ELR (cell line): ENCODE data around the gene MYLK4.

Experiments
- DNase-seq: peaks from one replicate; pipeline ENCODE4 v3.0.0-alpha.2; 2015; ENCODE audit warnings: low read depth

Gene MYLK4

DNA sequence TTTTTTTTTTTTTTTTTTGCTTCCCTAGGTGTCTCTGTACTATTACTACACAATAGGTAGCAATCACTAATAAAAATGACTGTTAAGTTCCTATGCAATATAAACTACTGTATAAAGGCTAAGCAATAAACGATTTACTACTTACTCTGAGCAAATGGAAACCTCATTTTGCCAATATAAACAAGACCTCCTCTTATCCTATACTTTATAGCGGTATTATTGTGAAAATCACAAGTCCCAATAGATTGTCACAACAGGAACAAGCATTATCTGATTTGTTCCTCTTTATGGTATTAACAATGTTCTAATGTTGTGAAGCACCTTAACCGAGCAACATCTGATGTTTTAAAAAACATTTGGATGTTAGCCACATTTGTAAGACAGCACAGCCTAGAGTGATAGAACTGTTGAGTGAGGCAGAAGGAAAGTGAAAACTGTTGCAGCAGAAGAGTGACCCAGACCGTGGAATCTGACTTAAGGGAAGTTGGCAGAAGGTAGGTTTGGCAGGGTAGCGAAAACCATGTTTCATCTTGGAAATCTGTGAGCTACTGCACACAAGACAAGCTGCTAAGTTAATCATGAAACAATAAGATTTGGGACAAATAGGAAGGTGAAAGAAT lies 94.2 kb downstream of the MYLK4 start:
- DNase-seq: no peak

- DNase-seq: no peak
Measured at GRCh38 chr6:2655844-2656433, 94.8 kb downstream of the MYLK4 start.

DNA sequence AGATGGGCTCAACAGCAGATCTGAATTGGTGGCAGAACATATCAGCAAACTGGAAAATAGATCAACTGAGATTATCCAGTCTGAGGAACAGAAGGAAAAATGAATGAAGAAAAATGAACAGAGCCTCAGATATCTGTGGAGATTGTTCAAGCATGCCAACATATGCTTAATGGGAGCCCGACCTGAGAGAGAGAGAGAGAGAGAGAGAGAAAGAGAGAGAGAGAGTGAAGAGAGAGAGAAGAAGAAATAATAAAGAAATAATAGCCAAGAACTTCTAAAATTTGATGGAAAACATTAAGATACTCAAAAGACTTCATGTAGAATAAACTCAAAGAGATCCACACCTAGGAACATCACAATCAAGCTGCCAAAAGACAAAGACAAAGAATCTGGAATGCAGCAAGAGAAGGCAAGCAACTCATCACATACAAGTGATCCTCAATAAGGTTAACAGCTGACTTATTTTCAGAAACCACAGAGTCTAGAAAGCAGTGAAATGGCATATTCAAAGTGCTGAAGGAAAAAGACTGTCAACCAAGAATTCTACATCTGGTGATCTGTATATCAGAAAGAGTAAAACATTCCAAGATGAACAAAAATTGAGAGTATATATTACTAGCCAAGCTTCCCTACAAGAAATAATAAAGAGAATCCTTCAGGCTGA lies 97.2 kb downstream of the MYLK4 start:
- DNase-seq: no peak

GRCh38 chr6:2652611-2653010 lies 98.1 kb downstream of the MYLK4 start:
- no peak for DNase-seq

DNA sequence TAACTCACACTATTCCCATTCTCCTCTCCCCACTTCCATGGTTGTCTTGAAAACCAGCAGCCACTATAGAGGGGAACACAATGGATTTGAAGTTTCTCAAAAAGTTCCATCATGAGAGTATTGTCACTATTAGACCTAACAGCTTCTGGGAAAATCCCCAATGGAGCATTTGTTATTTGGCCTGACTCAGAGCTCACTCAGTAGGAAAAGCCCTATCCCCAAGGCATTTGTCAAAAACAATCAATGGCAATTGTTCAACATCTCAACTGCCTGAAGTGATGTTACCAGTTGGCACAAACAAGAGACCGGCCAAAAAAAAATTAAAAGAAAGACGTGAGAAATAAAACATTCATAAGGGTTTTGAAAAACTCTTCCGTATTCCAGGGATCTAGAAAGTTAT lies 98.8 kb downstream of the MYLK4 start:
- DNase-seq: peak; percentile 20

- no peak for DNase-seq
Measured at GRCh38 chr6:2651536-2651935, 99.2 kb downstream of the MYLK4 start.

DNA sequence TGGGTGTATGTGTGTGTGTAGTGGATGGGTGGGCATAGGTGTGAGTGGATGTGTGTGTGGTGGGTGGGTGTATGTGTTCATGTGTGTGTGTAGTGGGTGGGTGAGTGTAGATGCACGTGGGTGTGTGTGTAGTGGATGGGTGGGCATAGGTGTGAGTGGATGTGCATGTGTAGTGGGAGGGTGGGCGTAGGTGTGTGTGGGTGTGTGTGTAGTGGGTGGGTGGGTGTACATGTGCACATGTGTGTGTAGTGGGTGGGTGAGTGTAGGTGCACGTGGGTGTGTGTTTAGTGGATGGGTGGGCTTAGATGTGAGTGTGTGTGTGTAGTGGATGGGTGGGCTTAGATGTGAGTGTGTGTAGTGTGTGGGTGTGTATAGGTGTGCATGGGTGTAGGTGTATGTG lies 104.4 kb downstream of the MYLK4 start:
- no peak for DNase-seq

DNA sequence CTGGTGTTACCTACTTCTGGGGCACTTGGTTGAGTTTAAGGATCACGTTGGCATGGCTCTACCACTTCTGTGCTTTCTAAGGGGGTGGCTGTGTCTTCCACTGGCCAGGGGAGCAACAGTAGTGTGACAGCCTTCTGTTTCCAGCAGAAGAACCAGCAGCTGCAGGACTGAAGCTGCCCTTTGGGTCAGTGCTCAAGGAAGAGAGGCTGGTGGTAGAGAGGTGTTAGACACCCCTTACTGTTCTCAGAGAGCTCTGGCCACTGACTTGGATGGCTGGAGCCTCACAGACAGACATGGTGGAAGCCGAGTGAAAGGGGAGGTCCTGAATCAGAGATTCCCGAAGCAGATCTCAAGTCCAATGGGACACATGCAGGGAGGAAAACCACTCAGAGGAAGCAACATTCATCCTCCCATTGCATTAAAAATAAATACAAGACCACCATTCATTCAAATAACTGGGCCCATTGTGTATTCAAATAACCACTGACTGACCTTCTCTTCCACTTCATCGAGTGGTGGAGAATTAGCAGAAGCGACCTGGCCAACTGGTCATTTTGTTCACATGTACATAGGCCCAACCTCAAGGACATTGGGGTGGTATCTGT lies 106.7 kb downstream of the MYLK4 start:
- no peak for DNase-seq

GRCh38 chr6:2643130-2643529 lies 107.6 kb downstream of the MYLK4 start:
- no peak for DNase-seq

DNA sequence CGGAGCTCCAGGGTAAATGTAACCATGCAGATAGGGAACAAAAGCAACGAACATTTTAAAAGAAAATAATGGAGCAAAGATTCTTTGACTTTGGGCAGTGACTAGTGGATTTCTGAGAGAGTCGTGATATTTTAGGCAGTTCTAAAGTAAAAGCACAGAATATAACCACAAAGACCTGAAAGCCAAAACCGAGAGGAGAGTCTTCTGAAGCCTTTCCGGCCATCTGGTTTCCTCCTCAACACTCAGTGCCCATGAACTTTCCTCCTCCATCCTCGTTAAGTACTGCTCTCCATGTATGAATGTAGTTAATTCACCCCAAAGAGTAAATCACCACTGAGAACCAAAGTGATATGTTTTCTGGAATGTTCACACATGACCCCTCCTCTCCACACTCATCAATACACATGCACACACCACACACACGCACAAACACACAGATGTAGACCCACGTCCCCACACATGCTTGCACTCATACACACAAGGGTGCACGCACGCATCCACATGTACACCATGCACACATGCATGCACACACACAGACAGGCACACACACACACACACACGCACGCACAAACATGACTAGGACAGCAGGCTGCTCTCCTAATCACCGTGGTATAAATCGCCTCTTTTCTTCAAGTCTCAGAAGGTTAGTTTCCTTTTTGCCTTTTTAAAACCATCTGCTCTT lies 109.5 kb downstream of the MYLK4 start:
- no peak for DNase-seq

- DNase-seq: no peak
Measured at GRCh38 chr6:2640551-2640950, 110.2 kb downstream of the MYLK4 start.

- DNase-seq: no peak
Measured at GRCh38 chr6:2639896-2640295, 110.8 kb downstream of the MYLK4 start.

- no peak for DNase-seq
Measured at GRCh38 chr6:2639167-2639566, 111.6 kb downstream of the MYLK4 start.

DNA sequence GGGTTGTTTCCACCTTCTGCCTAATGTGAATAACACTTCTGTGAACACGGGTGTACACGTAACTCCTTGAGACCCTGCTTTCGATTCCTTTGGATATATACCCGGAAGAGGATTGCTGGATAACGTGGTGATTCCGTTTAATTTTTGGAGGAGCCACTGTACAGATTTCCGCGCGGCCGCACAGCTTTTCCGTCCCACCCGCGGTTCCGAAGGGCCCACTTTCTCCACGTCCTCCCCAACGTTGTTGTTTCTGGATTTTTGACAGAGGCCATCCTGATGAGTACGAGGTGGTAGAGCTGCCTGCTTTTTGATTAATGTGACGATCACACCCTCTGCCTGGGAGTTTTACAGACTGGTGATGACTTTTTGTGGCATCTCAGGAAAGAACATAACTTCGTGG lies 114.0 kb downstream of the MYLK4 start:
- no peak for DNase-seq

DNA sequence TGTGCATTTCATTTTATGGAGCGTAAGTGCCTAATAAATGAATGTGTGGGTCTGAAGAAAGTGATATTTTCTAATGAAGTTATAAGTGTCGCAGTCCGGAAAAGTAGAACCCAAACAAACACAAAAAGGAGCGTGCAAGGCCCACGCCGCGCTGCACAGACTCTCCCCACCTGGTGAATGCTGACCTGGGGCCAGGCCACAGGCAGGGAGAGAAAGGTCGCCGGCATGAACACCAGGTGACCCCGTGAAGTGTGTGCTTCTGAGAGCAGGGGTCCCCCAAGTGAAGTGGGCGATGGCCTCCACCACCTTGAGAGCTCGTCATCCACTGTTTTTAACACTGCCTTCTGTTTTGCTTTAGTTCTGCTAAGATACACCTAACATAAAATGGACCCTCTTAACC lies 114.8 kb downstream of the MYLK4 start:
- DNase-seq: no peak

GRCh38 chr6:2634139-2634964 lies 116.4 kb downstream of the MYLK4 start:
- peak; percentile 90 for DNase-seq

- DNase-seq: no peak
Measured at GRCh38 chr6:2633736-2634135, 117.0 kb downstream of the MYLK4 start.

DNA sequence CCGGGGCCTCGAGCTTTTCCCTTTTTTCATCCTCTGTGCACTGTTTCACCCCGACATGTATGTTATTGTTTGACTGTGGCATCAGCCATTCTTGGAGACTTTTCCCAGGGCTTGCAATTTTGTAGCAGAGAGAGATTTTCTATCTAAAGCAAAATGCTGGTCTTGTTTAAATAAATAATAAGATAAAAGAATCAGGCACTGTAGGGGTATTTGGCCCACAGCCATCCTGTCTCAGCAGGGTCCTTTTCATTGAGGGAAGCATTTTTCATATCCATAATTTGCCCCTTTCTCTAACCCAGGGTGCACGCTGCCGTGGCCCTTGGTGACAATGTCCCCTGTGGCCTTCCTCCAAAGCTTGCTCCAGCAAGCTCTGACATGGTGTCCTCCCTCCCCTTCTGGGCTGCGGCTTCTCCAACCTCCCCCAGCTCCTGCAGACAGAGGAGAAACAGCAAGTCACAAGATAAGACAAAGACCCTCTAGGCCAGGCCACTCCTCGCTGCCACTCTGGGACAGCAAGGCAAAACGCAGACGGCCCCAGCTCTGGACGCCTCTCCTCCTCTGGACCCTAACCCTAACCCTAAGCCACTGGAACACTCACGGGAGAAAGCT lies 117.6 kb downstream of the MYLK4 start:
- DNase-seq: no peak

- no peak for DNase-seq
Measured at GRCh38 chr6:2632368-2632767, 118.4 kb downstream of the MYLK4 start.

GRCh38 chr6:2630891-2631571 lies 119.7 kb downstream of the MYLK4 start:
- DNase-seq: peak; percentile 49

GRCh38 chr6:2630359-2630758 lies 120.4 kb downstream of the MYLK4 start:
- DNase-seq: peak; percentile 98
